NB4 (cell line): ENCODE data around the gene PSMB5.

Source experiments
- DNase-seq: peaks from one replicate; pipeline ENCODE4 v3.0.0; 2010; ENCODE audit warnings: low read depth
- H3K4me3 ChIP-seq: one replicate; pipeline ENCODE4 v1.5.1; 2011; ENCODE audit warnings: mild to moderate bottlenecking, low read depth, low read length, moderate library complexity
- CTCF ChIP-seq: IDR thresholded peaks from one replicate; pipeline ENCODE4 v1.5.1; 2012; ENCODE audit warnings: low read depth, low read length
- MAX ChIP-seq: IDR thresholded peaks from 2 replicates; pipeline ENCODE4 v1.6.1; 2011; ENCODE audit warnings: low read depth, low read length
- MYC ChIP-seq: IDR thresholded peaks from 2 replicates; pipeline ENCODE4 v1.6.1; 2011; ENCODE audit warnings: low read depth, low read length
- POLR2A ChIP-seq: IDR thresholded peaks from 2 replicates; pipeline ENCODE4 v1.6.1; 2011; ENCODE audit warnings: mild to moderate bottlenecking; ENCODE audit not compliant: insufficient read length; ENCODE audit errors: extremely low read depth

Gene PSMB5

GRCh38 chr14:23030936-23031335 lies 3.8 kb downstream of the PSMB5 start:
- no peak overlapping the region for H3K4me3 ChIP-seq
- TF ChIP-seq CTCF: no peak
- no peak for TF ChIP-seq MAX
- no peak for TF ChIP-seq POLR2A
- no peak for TF ChIP-seq MYC

DNA sequence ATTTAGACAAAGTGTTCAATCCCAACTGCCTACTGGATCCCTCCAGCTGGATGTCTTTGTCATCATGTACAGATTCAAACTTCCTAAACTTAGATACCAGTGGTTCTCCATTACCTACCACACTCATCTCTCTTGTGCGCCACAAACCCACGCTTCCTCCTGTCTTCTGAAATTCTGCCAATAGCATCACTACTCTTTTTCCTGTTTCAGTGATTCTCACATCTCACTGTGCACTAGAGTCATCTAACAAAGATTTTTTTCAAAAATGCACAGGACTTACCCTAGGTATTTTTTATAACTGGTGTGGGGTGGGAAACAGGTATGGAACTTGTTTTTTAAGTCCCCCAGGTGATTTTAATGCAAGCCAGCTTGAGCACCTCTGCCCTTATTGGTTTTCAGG lies 5.9 kb downstream of the PSMB5 start:
- TF ChIP-seq MYC (no peak), MAX (no peak)
- DNase-seq: no peak
- no peak overlapping the region for H3K4me3 ChIP-seq

More at GRCh38 chr14:23030936-23031335, 3.8 kb downstream of the PSMB5 start:
- no peak for DNase-seq

DNA sequence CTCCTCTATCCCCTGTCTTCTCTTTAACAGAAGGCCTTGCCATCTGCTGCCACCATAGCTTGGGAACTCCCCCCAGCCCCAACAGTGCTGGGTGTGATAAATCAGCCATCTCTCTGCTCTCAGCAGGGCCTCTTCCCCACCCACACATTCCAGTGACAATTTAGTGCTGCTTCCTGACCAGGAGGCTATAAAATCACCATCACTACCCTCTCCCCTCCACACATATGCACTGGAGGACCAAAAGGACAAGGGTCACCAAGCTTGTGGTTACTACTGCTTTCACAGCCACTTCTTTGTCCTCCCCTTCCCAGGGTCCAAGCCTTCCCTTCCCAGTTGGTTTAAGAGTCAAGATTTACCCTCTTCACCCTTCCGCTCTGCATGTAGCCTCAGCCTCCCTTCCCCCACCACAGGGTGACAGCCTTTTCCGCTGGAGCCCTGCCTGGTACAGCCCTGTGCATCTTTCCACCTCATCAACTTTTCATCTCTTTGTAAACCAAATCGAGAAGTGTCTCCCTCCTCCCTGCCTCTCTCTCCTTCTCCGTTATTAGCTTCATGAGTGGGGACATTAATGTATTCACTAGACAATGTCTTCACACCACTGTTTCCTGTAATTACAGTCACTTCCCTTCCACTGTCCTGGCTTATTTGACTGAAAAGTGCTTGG lies 9.4 kb downstream of the PSMB5 start:
- DNase-seq: no peak

GRCh38 chr14:23024612-23025075 lies 10.1 kb downstream of the PSMB5 start:
- TF ChIP-seq MAX: no peak
- TF ChIP-seq MYC: no peak
- no peak for TF ChIP-seq POLR2A
- TF ChIP-seq CTCF: no peak
- DNase-seq: no peak
- H3K4me3 ChIP-seq: no peak overlapping the region

More for the DNA sequence above, 9.4 kb downstream of the PSMB5 start:
- TF ChIP-seq MAX (no peak), CTCF (no peak), MYC (no peak), POLR2A (no peak)
- H3K4me3 ChIP-seq: no peak overlapping the region

DNA sequence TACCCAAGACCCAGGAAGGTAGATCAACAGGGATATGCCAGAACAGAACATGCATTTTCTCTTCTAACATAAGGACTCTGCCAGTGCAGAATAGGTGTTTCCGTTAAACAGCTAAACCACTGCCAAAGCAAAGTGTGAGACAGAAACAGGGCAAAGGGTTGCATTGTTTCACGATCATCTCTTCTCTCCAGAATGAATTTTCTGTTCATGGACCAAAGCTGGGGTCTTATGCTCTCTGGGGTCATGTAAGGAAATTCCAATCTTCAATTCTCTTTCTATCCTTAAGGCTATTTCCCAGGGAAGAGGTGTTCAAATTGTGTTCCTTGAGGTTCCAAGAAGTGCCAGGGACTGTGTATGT lies 10.9 kb downstream of the PSMB5 start:
- no peak overlapping the region for H3K4me3 ChIP-seq
- TF ChIP-seq MAX: no peak
- TF ChIP-seq POLR2A: no peak
- no peak for TF ChIP-seq CTCF
- no peak for TF ChIP-seq MYC
- DNase-seq: no peak

DNA sequence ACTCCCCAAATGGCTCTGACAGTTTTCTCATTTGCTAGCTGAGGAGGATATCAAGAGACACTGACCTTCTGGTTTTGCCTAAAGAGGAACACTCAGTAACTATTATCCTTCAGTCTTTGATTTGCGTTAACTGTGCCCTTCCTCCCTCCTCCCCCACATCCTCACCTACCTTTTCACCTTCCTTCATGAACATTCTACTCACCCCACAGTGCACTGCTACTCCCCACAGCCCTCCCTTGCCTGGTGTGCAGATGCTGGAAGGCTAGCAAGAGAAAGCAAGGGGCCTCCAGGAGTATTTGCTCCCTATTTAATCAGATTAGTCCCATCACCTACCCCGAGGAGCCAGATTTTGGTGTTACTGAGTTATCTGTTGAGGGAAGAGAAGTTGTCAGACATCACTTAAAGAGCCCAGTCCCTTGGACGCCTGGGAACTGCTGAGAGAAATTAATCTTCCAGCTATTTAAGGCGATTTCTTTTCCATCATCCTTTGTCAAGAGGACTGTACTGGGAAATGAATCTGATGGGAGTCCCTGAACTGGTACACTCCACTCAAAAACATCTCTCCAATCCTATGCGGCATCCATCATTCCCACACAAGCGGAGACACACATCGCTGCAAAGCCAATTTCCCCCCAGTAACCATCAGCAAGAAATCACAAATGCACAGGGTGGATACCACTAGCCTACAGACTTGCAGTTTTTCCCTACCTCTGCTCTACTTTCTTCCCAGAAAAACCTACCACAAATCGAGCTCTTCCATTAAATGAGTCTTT lies 11.5 kb downstream of the PSMB5 start:
- TF ChIP-seq POLR2A (no peak), MYC (no peak), CTCF (no peak), MAX (no peak)
- no peak overlapping the region for H3K4me3 ChIP-seq
- no peak for DNase-seq
